ENCODE measurements around the gene CERS6. TPM values are rescaled to one million over a fixed set of nuclear protein-coding genes. Genes with fewer than 3 reads are reported as not detected.

The CERS6 gene
- total RNA-seq, 4 donors from 2014 or later, result 42.3 to 62.1 (median 50.6) TPM

DNA sequence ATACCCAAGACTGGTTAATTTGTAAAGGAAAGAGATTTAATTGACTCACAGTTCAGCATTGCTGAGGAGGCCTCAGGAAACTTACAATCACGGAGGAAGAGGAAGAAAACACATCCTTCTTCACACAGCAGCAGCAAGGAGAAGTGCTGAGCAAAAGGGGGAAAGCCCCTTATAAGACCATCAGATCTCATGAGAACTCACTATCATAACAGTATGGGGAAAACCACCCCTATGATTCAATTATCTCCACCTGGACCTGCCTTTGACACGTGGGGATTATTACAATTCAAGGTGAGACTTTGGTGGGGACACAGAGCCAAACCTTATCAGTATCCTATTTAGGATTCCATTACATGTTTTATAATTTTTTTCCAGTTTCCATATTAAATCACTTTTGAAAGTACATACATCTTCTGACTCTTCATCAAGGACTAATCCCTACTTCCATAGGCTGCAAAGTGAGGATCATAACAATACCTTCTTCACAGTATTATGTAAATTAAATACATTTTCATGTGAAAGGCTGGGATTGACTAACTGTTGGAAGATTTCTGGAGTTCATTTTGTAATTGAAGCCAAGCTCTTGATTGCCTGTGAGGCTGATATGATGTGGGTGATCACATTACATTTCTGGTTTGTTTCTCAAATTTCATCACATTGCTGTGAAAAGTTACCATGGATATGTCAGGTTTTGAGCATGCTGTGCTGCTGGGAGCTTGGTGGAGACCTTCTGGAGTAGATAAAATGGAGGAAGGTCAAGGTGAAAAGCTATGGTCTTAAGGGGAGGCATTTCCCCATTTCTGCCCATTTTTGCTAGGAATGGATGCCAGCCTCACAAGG, 31.7 kb upstream of the CERS6 start:
- no peak overlapping the region for H3K4me3 ChIP-seq
- no peaks in the 10 kb centered on the region for H3K4me1 ChIP-seq
- no peaks in the 10 kb centered on the region for H3K27me3 ChIP-seq
- intact Hi-C loops (cut with DNase I; ENCODE audit: low total_unique reads), result loop anchor here (1.0 kb wide), 1 partner anchor 45 kb away; no protein-coding TSS in a partner anchor
- no peak for DNase-seq
- H3K9me3 ChIP-seq, result no peaks in the 10 kb centered on the region
- H3K27ac ChIP-seq, result no peak overlapping the region
- H3K36me3 ChIP-seq, result no peaks in the 10 kb centered on the region
- no peak for TF ChIP-seq POLR2AphosphoS5 (IDR thresholded peaks at IDR 0.05)
- no peak for TF ChIP-seq EP300 (IDR thresholded peaks at IDR 0.05; ENCODE audit: low read depth)
- no peak for TF ChIP-seq POLR2A (IDR thresholded peaks at IDR 0.05)
- TF ChIP-seq, protein P1, sequence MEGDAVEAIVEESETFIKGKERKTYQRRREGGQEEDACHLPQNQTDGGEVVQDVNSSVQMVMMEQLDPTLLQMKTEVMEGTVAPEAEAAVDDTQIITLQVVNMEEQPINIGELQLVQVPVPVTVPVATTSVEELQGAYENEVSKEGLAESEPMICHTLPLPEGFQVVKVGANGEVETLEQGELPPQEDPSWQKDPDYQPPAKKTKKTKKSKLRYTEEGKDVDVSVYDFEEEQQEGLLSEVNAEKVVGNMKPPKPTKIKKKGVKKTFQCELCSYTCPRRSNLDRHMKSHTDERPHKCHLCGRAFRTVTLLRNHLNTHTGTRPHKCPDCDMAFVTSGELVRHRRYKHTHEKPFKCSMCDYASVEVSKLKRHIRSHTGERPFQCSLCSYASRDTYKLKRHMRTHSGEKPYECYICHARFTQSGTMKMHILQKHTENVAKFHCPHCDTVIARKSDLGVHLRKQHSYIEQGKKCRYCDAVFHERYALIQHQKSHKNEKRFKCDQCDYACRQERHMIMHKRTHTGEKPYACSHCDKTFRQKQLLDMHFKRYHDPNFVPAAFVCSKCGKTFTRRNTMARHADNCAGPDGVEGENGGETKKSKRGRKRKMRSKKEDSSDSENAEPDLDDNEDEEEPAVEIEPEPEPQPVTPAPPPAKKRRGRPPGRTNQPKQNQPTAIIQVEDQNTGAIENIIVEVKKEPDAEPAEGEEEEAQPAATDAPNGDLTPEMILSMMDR (IDR thresholded peaks at IDR 0.05), result no peak
- WGBS, 2 donors (ENCODE audit: low coverage in 1 of 2), result 37 to 50% methylated on average over 2 of the region's 2 CpGs
- in situ Hi-C loops (cut with MboI; ENCODE audit: low pct_ligation_motif_present in 1 of 4, low pct_unique_long_range_greater_than_20kb in 1 of 4, low sequenced_read_pairs in 3 of 4), result no loop called here

DNA sequence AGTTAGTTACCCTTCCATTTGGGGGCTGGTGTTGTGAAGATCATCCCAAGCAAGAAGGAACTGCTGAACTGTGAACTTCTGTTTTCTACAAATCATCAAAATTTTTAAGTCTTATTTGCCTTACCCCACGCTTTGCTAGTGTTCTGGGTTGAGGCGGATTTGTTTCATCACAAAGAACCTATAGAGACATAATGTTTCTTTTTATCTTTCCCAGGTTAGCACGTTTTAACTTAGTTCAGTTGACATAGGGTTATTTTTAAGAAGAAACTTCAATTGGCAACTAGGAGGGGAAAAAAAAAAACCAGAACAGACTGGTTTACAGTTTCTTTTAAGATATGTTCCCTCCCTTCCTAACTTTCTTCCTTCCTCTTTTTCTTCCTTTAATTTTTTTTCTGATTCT, 31.1 kb upstream of the CERS6 start:
- Histone ChIP-seq H3K4me1 (no peaks in the 10 kb centered on the region), H3K27me3 (no peaks in the 10 kb centered on the region), H3K9me3 (no peaks in the 10 kb centered on the region), H3K27ac (no peak overlapping the region), H3K36me3 (no peaks in the 10 kb centered on the region), H3K4me3 (no peak overlapping the region)
- no peak for DNase-seq
- in situ Hi-C loops (cut with MboI; ENCODE audit: low pct_ligation_motif_present in 1 of 4, low pct_unique_long_range_greater_than_20kb in 1 of 4, low sequenced_read_pairs in 3 of 4), result no loop called here
- TF ChIP-seq, protein P1 (IDR thresholded peaks at IDR 0.05), result no peak
- TF ChIP-seq POLR2AphosphoS5 (IDR thresholded peaks at IDR 0.05), result no peak
- no peak for TF ChIP-seq POLR2A (IDR thresholded peaks at IDR 0.05)
- TF ChIP-seq EP300 (IDR thresholded peaks at IDR 0.05; ENCODE audit: low read depth), result no peak
- intact Hi-C loops (cut with DNase I; ENCODE audit: low total_unique reads), result loop anchor here (1.0 kb wide), 1 partner anchor 46 kb away; no protein-coding TSS in a partner anchor
- 80 to 82% methylated on average over 3 of the region's 3 CpGs for WGBS, 2 donors (ENCODE audit: low coverage in 1 of 2)

DNA sequence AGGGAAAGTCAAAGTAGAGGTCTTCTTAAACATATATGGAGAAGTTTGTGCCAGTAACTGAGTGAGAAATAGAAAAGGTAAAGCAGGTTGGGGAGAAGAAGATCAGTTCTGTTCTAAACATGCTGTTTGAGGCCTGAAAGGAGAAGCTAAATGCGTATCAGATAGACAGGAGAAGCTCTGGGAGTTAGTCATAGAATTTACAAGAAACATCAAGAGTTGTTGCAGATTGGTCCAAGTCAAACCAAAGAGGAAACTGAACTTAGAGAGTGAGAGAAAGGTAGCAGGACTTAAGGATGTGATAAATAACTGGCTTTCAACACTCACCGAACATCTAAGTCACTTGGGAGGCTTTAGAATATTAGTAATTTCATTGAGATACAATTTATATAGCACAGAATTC, 29.2 kb upstream of the CERS6 start:
- no peaks in the 10 kb centered on the region for H3K4me1 ChIP-seq
- H3K36me3 ChIP-seq, result no peaks in the 10 kb centered on the region
- TF ChIP-seq POLR2A (IDR thresholded peaks at IDR 0.05) (no peak), EP300 (IDR thresholded peaks at IDR 0.05; ENCODE audit: low read depth) (no peak), POLR2AphosphoS5 (IDR thresholded peaks at IDR 0.05) (no peak)
- TF ChIP-seq, protein P1 (IDR thresholded peaks at IDR 0.05), result no peak
- in situ Hi-C loops (cut with MboI; ENCODE audit: low pct_ligation_motif_present in 1 of 4, low pct_unique_long_range_greater_than_20kb in 1 of 4, low sequenced_read_pairs in 3 of 4), result no loop called here
- no peak overlapping the region for H3K27ac ChIP-seq
- no peaks in the 10 kb centered on the region for H3K9me3 ChIP-seq
- 93 to 95% methylated on average over 2 of the region's 2 CpGs for WGBS, 2 donors (ENCODE audit: low coverage in 1 of 2)
- intact Hi-C loops (cut with DNase I; ENCODE audit: low total_unique reads), result no loop called here
- no peaks in the 10 kb centered on the region for H3K27me3 ChIP-seq
- DNase-seq, result no peak
- no peak overlapping the region for H3K4me3 ChIP-seq

DNA sequence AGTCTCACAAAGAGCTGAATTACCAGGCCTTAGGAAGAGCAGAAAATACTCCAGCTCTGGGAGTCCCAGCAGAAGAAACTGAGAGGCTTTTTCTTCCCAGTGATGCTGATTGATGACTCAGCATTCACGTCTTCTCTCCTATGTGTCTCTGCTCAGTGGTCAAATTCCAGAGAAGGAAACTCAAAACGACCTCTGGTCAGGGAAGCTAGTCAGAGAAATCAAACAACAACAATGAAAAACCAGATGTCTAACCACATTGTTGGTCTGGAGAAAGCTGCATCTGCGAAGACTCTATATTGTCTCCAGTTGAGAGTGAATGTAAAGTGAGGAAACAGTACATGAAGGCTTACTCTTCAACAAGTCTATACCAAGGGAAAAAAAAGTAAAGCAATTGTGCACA, 28.6 kb upstream of the CERS6 start:
- H3K4me3 ChIP-seq, result no peak overlapping the region
- WGBS, 2 donors (ENCODE audit: low coverage in 1 of 2), result 7 to 51% methylated on average over 2 to 3 of the region's 3 CpGs
- no peak for DNase-seq
- no peak overlapping the region for H3K27ac ChIP-seq
- no peaks in the 10 kb centered on the region for H3K36me3 ChIP-seq
- H3K9me3 ChIP-seq, result no peaks in the 10 kb centered on the region
- in situ Hi-C loops (cut with MboI; ENCODE audit: low pct_ligation_motif_present in 1 of 4, low pct_unique_long_range_greater_than_20kb in 1 of 4, low sequenced_read_pairs in 3 of 4) (no loop called here), intact Hi-C loops (cut with DNase I; ENCODE audit: low total_unique reads) (no loop called here)
- no peaks in the 10 kb centered on the region for H3K4me1 ChIP-seq
- TF ChIP-seq POLR2AphosphoS5 (IDR thresholded peaks at IDR 0.05) (no peak), EP300 (IDR thresholded peaks at IDR 0.05; ENCODE audit: low read depth) (no peak), POLR2A (IDR thresholded peaks at IDR 0.05) (no peak)
- TF ChIP-seq, protein P1 (IDR thresholded peaks at IDR 0.05), result no peak
- H3K27me3 ChIP-seq, result no peaks in the 10 kb centered on the region

Measured in transverse colon (tissue), 4 donors.